SK-N-SH (cell line): ENCODE measurements around the gene SIL1. TPM values are rescaled to one million over a fixed set of nuclear protein-coding genes. Genes with fewer than 3 reads are reported as not detected.

ENCODE experiments used
- CTCF ChIA-PET: fragments of 300-600, 350-600 bp; formaldehyde crosslinking; extraction: SDS; loops from one replicate; lab custom pipeline; 2021; lab: Yijun Ruan, JAX
- POLR2A ChIA-PET: fragments of 350-600 bp; sonication (Branson Sonifier 250); formaldehyde crosslinking; extraction: SDS; loops from one replicate; lab custom pipeline; 2020; ENCODE audit warnings: antibody characterized with exemption, inconsistent platforms; lab: Yijun Ruan, JAX
- DNase-seq: peaks from one replicate; pipeline ENCODE4 v3.0.0; 2012
- H2AFZ ChIP-seq: fragments of 200-600 bp; sonication (generic); 2 replicates; pipeline ENCODE4 v1.8.1; 2016; ENCODE audit warnings: antibody characterized with exemption, mild to moderate bottlenecking, low read depth
- H3F3A ChIP-seq: fragments of 200-600 bp; sonication (generic); replicated peaks from 2 replicates; pipeline ENCODE3; 2016; ENCODE audit warnings: antibody characterized with exemption, mild to moderate bottlenecking; ENCODE audit not compliant: insufficient read depth
- H3K27ac ChIP-seq, 2 experiments: fragments of 200-500 bp in 1 of 2; fragments of 200-600 bp in 1 of 2; sonication (Bioruptor generic) in 1 of 2; sonication (generic), shearing (Covaris generic) in 1 of 2; 2 replicates each; pipeline versions ENCODE4 v1.5.1 to v1.6.1; 2014 to 2016; ENCODE audit warnings: low read depth in 2 of 2, inconsistent platforms in 1 of 2, low read length in 1 of 2, mild to moderate bottlenecking in 1 of 2, mixed read lengths in 1 of 2
- H3K27me3 ChIP-seq: fragments of 200-600 bp; sonication (generic), shearing (Covaris generic); 2 replicates; pipeline ENCODE4 v1.6.1; 2016; ENCODE audit warnings: mixed run types; ENCODE audit not compliant: insufficient read depth
- H3K36me3 ChIP-seq, 2 experiments: fragments of 200-500 bp in 1 of 2; fragments of 200-600 bp in 1 of 2; sonication (Bioruptor generic) in 1 of 2; sonication (generic) in 1 of 2; replicated peaks in 1 of 2; 2 replicates each; pipeline versions ENCODE3 to v1.5.1; 2014 to 2016; ENCODE audit warnings: low read length in 1 of 2, mild to moderate bottlenecking in 1 of 2; ENCODE audit not compliant: insufficient read depth in 2 of 2, control insufficient read depth in 1 of 2
- H3K4me1 ChIP-seq, 2 experiments: fragments of 200-500 bp in 1 of 2; fragments of 200-600 bp in 1 of 2; sonication (Bioruptor generic) in 1 of 2; sonication (generic), shearing (Covaris generic) in 1 of 2; 2 replicates each; pipeline versions ENCODE4 v1.5.1 to v1.6.1; 2014 to 2016; ENCODE audit warnings: low read depth in 1 of 2, low read length in 1 of 2, mixed run types in 1 of 2; ENCODE audit not compliant: insufficient read depth in 2 of 2, control insufficient read depth in 1 of 2
- H3K4me2 ChIP-seq: fragments of 200-600 bp; sonication (generic), shearing (Covaris generic); 2 replicates; pipeline ENCODE4 v1.6.1; 2017; ENCODE audit warnings: mixed run types
- H3K4me3 ChIP-seq, 2 experiments: fragments of 200-500 bp in 1 of 2; fragments of 200-600 bp in 1 of 2; sonication (Bioruptor generic) in 1 of 2; sonication (generic), shearing (Covaris generic) in 1 of 2; 2 replicates each; pipeline versions ENCODE4 v1.5.1 to v1.8.1; 2014 to 2016; ENCODE audit warnings: low read depth in 2 of 2, inconsistent platforms in 1 of 2, low read length in 1 of 2, mild to moderate bottlenecking in 1 of 2, mixed read lengths in 1 of 2, moderate library complexity in 1 of 2
- H3K79me2 ChIP-seq: fragments of 200-600 bp; sonication (generic); 2 replicates; pipeline ENCODE4 v1.8.1; 2017; ENCODE audit warnings: mild to moderate bottlenecking; ENCODE audit not compliant: insufficient read depth
- H3K9ac ChIP-seq: fragments of 200-600 bp; sonication (generic); 2 replicates; pipeline ENCODE4 v1.6.1; 2017; ENCODE audit warnings: mixed run types
- H3K9me2 ChIP-seq: fragments of 200-600 bp; sonication (generic); 2 replicates; pipeline ENCODE4 v1.6.1; 2017; ENCODE audit warnings: mixed run types
- H3K9me3 ChIP-seq: fragments of 200-600 bp; sonication (generic); 2 replicates; pipeline ENCODE4 v1.6.1; 2017; ENCODE audit warnings: mixed run types, mild to moderate bottlenecking, moderate library complexity
- H4K20me1 ChIP-seq: fragments of 200-600 bp; sonication (generic); 2 replicates; pipeline ENCODE4 v1.6.1; 2017; ENCODE audit warnings: mild to moderate bottlenecking, mixed run types; ENCODE audit not compliant: insufficient read depth
- ELF1 ChIP-seq: IDR thresholded peaks from 2 replicates; pipeline ENCODE4 v1.4.0; 2012
- EZH2phosphoT487 ChIP-seq: fragments of 200-600 bp; sonication (generic); IDR thresholded peaks from 2 replicates; pipeline ENCODE4 v1.6.1; 2017; ENCODE audit warnings: low read depth, mixed run types, mild to moderate bottlenecking, antibody characterized with exemption, moderate library complexity, borderline replicate concordance
- FOSL2 ChIP-seq: IDR thresholded peaks from 2 replicates; pipeline ENCODE4 v1.4.0; 2012; ENCODE audit warnings: low read depth, mild to moderate bottlenecking, moderate library complexity, borderline replicate concordance
- GABPA ChIP-seq: IDR thresholded peaks from 2 replicates; pipeline ENCODE4 v1.4.0; 2012; ENCODE audit warnings: low read depth, mild to moderate bottlenecking
- RCOR1 ChIP-seq: fragments of 150-350 bp; IDR thresholded peaks from 2 replicates; pipeline ENCODE4 v1.6.1; 2017; ENCODE audit warnings: antibody characterized with exemption, low read length
- TCF12 ChIP-seq: IDR thresholded peaks from 2 replicates; pipeline ENCODE4 v1.4.0; 2012
- TEAD4 ChIP-seq: IDR thresholded peaks from 2 replicates; pipeline ENCODE4 v1.4.0; 2012; ENCODE audit warnings: mild to moderate bottlenecking, borderline replicate concordance; ENCODE audit not compliant: insufficient read depth
- WGBS: methylation state at CpG from one replicate; pipeline ENCODE4 v1.1.6; 2017; ENCODE audit warnings: low lambda C conversion rate; 5-methylcytosine and 5-hydroxymethylcytosine counted together
- polyA plus RNA-seq, 3 experiments: library from polyadenylated mRNA; depleted of rRNA; stranded (reverse); fragments of >200 nt; gene quantifications; 2 replicates each; pipeline ENCODE4 v1.2.3, GENCODE V29; 2012
- TF ChIP-seq, protein P1 (sequence below): fragments of 150-350 bp; IDR thresholded peaks from 2 replicates; pipeline ENCODE4 v1.6.1; 2017; ENCODE audit warnings: antibody characterized with exemption, low read length, low read depth, borderline replicate concordance
- TF ChIP-seq, protein P2 (sequence below): IDR thresholded peaks from 2 replicates; pipeline ENCODE4 v1.4.0; 2012; ENCODE audit warnings: low read depth
- TF ChIP-seq, protein P3 (sequence below): fragments of 200-600 bp; sonication (generic); IDR thresholded peaks from 2 replicates; pipeline ENCODE4 v1.6.1; 2017; ENCODE audit warnings: antibody characterized with exemption, mild to moderate bottlenecking, moderate library complexity
- TF ChIP-seq, protein P4 (sequence below): fragments of 150-350 bp; IDR thresholded peaks from 2 replicates; pipeline ENCODE4 v1.6.1; 2016; ENCODE audit warnings: mild to moderate bottlenecking, low read depth, low read length
- TF ChIP-seq, protein P5 (sequence below): IDR thresholded peaks from 2 replicates; pipeline ENCODE4 v1.6.1; 2012; ENCODE audit warnings: mild to moderate bottlenecking, low read depth, low read length, moderate library complexity

The SIL1 gene
- polyA plus RNA-seq, 1 of the 3 experiments (the other 2 are of a cell fraction), result 25.9 TPM

DNA sequence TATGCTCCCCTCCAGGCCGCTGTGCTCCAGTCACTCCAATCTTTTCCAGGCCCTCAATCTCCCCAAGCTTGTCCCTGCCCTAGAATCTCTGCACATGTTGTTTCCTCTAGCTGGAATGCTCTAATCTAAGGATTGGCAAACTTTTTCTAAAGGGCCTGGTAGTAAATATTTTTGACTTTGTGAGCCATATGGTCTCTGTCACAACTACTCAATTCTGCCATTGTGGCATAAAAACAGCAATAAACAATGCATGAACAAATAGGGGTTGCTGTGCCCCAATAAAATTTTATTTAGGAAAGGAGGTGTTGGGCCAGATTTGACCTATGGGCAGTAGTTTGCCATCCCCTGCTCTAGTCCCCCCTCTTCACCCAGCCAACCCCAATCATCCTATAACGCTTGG, 172.5 kb downstream of the SIL1 start (continued):
- no peak for TF ChIP-seq EZH2phosphoT487
- TF ChIP-seq, protein P1, sequence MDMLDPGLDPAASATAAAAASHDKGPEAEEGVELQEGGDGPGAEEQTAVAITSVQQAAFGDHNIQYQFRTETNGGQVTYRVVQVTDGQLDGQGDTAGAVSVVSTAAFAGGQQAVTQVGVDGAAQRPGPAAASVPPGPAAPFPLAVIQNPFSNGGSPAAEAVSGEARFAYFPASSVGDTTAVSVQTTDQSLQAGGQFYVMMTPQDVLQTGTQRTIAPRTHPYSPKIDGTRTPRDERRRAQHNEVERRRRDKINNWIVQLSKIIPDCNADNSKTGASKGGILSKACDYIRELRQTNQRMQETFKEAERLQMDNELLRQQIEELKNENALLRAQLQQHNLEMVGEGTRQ, result no peak
- TF ChIP-seq, protein P2, sequence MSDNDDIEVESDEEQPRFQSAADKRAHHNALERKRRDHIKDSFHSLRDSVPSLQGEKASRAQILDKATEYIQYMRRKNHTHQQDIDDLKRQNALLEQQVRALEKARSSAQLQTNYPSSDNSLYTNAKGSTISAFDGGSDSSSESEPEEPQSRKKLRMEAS, result no peak
- TF ChIP-seq FOSL2, result no peak

DNA sequence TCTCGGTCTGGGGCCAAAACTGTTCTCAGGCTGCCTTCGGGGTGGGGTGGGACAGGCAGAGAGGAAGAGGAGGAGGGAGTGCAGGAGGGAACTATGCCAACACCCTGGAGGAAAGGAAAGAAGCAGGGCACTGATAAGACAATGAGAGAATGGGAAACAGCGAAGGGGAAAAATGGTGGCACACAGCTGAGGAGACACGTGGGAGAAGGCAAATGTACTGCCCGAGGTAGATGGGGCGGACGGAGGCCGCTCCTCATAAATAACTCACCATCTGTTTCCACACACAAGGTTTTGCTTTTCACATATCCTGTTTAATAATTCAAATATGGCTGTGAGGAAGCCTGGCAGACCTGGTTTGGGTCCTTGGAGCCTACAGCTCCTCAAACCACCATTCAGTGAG, 174.9 kb downstream of the SIL1 start:
- no peak overlapping the region for H3K27ac ChIP-seq
- no peak overlapping the region for H3K4me3 ChIP-seq
- peaks cover 0 to 9% of the 10 kb centered on the region in 2 experiments; a peak in 2 of 4 replicates for H3K4me1 ChIP-seq
- no peaks in the 10 kb centered on the region for H3K9me3 ChIP-seq
- H3K9ac ChIP-seq, result no peak overlapping the region
- H3K79me2 ChIP-seq, result no peaks in the 10 kb centered on the region
- no peaks in the 10 kb centered on the region for H3K27me3 ChIP-seq
- H3K4me2 ChIP-seq, result no peak overlapping the region
- no peak overlapping the region for H2AFZ ChIP-seq
- ChIA-PET POLR2A (no interaction called here), CTCF (no interaction called here)
- DNase-seq, result no peak
- no peaks in the 10 kb centered on the region for H4K20me1 ChIP-seq
- no peak for TF ChIP-seq ELF1
- no peak for TF ChIP-seq TEAD4
- no peak for TF ChIP-seq RCOR1
- TF ChIP-seq EZH2phosphoT487, result no peak
- TF ChIP-seq, protein P3, sequence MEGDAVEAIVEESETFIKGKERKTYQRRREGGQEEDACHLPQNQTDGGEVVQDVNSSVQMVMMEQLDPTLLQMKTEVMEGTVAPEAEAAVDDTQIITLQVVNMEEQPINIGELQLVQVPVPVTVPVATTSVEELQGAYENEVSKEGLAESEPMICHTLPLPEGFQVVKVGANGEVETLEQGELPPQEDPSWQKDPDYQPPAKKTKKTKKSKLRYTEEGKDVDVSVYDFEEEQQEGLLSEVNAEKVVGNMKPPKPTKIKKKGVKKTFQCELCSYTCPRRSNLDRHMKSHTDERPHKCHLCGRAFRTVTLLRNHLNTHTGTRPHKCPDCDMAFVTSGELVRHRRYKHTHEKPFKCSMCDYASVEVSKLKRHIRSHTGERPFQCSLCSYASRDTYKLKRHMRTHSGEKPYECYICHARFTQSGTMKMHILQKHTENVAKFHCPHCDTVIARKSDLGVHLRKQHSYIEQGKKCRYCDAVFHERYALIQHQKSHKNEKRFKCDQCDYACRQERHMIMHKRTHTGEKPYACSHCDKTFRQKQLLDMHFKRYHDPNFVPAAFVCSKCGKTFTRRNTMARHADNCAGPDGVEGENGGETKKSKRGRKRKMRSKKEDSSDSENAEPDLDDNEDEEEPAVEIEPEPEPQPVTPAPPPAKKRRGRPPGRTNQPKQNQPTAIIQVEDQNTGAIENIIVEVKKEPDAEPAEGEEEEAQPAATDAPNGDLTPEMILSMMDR, result no peak
- TF ChIP-seq GABPA, result no peak
- no peak for TF ChIP-seq TCF12
- TF ChIP-seq, protein P4, sequence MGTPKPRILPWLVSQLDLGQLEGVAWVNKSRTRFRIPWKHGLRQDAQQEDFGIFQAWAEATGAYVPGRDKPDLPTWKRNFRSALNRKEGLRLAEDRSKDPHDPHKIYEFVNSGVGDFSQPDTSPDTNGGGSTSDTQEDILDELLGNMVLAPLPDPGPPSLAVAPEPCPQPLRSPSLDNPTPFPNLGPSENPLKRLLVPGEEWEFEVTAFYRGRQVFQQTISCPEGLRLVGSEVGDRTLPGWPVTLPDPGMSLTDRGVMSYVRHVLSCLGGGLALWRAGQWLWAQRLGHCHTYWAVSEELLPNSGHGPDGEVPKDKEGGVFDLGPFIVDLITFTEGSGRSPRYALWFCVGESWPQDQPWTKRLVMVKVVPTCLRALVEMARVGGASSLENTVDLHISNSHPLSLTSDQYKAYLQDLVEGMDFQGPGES, result no peak
- TF ChIP-seq, protein P5, sequence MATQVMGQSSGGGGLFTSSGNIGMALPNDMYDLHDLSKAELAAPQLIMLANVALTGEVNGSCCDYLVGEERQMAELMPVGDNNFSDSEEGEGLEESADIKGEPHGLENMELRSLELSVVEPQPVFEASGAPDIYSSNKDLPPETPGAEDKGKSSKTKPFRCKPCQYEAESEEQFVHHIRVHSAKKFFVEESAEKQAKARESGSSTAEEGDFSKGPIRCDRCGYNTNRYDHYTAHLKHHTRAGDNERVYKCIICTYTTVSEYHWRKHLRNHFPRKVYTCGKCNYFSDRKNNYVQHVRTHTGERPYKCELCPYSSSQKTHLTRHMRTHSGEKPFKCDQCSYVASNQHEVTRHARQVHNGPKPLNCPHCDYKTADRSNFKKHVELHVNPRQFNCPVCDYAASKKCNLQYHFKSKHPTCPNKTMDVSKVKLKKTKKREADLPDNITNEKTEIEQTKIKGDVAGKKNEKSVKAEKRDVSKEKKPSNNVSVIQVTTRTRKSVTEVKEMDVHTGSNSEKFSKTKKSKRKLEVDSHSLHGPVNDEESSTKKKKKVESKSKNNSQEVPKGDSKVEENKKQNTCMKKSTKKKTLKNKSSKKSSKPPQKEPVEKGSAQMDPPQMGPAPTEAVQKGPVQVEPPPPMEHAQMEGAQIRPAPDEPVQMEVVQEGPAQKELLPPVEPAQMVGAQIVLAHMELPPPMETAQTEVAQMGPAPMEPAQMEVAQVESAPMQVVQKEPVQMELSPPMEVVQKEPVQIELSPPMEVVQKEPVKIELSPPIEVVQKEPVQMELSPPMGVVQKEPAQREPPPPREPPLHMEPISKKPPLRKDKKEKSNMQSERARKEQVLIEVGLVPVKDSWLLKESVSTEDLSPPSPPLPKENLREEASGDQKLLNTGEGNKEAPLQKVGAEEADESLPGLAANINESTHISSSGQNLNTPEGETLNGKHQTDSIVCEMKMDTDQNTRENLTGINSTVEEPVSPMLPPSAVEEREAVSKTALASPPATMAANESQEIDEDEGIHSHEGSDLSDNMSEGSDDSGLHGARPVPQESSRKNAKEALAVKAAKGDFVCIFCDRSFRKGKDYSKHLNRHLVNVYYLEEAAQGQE, result no peak
- TF ChIP-seq, protein P1, result no peak
- H3K36me3 ChIP-seq, result peaks cover 0 to 10% of the 10 kb centered on the region in 2 experiments
- 87% methylated on average over 8 of the region's 8 CpGs for WGBS
- H3K9me2 ChIP-seq, result no peaks in the 10 kb centered on the region
- H3F3A ChIP-seq, result peaks cover 14% of the 10 kb centered on the region
